Stimulated activated CD4-positive, alpha-beta T cell treated with anti-CD3 and anti-CD28 coated beads, Interleukin-2, amount 100 ng/mL, for 48 hours (primary cell): Measurements from ENCODE around the gene ZNF438.

Experiments used
- DNase-seq, 2 donors: peaks; one replicate each; pipeline ENCODE4 v3.0.0-alpha.2; 2020

The ZNF438 gene

DNA sequence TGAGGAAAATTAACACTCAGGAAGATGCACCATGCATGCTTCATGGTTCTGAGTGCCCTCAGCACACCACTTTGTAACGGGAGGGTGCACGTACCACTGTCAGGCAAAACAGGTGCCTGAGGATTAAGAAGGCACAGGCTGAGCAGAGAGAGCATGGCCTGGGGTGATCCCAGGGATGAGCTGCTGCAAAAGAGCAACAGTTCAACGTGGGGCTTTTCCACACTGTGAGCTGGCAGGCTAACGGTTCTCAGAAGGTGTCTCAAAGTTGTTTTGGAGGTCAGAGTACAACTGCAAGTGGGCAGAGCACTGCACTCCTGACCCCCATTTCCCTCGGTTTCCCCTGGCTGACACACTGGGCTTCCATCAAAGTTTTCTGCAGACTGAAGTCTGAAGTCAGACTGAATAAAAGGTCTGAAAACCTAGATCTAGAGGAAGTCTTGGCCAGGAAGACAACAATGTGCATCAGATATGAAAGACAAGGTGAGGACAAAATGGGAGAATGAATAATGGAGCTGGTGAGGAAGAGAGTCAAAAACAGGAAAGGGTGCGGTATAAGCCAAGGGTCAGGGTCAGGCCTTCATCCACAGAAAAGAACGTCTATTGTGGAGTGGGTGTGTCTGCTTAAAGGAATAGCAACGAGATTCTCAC is 20.5 kb downstream of the ZNF438 start:
- no peak for DNase-seq

DNA sequence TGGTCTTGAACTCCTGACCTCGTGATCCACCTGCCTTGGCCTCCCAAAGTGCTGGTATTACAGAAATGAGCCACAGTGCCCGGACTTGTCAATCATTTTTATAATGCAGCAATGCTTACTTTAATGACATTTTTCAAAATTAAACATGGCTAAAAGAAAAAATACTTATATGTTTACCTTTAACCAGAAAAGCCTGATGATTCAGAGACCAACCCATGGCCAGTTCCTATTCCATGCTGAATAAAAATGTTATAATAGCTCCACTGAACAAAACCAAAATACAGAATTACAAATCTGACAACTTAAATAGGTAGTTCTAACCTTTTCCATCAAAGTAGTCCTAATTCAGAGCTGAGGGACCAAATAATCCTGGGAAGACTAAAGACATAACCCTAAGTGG is 21.6 kb downstream of the ZNF438 start:
- DNase-seq = no peak

DNA sequence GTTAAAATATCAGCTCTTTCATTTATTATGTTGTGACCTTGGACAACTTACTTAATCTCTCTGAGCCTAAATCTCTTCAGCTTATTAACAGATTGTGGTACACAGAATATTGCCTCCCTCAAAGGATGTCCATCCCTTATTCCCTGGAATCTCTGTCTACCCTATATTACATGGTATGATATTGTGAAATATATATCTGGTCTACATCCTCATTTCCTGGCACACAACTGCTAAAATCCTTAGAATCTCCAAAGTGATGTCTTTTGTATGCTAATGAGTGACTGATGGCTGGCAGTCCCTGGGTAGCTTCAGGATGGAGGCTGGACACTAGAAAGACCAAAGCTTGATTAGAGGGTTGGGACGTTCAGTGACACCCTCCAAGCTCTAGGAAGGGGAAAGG is 25.8 kb downstream of the ZNF438 start:
- no peak for DNase-seq

DNA sequence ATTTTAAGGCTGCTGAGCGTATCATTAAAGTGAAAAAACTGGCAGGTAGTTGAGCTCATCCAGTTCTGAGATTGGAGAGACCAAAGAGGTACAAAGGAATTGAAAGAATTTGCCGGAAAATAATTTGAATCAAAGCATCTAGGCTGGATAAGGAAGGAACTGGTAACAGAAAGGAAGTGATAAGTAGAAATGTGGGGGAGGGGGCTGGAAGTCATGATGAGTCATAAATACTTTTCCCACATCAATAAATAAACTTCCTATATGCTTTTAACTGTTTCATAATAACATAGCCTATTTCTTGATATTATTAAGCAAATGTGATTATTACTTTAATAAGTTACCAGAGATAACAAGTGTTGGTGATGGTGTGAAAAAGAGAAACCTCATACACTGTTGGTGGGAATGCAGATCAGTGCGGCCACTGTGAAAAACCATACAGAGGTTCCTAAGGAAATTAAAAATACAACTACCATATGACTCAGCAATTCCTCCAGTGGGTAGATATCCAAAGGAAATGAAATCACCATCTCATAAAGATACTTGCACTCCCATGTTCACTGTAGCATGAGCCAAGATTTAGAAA is 27.0 kb downstream of the ZNF438 start:
- no peak for DNase-seq

DNA sequence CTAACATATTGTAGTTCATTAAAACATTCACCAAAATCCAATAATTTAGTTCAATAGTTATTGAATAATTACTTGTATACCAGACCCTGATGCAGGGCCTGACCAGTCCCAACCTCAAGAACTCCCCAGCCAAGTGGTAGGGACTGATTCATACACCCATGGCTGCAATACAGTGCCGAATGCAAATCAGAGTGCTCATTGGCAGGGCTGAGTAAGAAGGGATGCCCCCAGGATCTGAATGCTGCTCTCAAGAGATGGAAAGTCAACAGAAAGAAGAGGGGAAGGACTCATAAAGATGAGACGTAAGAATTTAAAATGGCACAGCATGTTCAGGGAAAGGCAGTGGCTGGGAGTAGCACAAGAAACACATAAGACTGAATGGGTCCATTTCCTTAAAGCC is 29.9 kb downstream of the ZNF438 start:
- DNase-seq = no peak

DNA sequence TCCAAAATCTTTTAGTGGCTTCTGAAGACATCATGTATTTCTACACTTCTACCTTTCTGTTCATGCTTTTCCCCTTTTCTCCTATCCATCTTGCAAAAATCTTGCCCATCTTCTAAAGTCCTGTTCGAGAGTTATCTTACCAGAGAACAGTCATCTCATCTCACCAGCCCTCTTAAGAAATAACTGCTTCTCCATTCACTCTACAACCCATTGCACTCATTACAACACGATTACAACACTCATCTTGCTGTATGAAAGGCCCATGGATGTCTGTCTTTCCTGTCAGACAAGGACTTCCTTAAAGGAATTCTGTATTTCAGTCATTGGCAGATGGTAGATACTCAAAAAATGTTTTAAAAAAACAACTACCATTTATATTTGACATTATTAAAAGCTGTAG is 30.8 kb downstream of the ZNF438 start:
- no peak for DNase-seq

DNA sequence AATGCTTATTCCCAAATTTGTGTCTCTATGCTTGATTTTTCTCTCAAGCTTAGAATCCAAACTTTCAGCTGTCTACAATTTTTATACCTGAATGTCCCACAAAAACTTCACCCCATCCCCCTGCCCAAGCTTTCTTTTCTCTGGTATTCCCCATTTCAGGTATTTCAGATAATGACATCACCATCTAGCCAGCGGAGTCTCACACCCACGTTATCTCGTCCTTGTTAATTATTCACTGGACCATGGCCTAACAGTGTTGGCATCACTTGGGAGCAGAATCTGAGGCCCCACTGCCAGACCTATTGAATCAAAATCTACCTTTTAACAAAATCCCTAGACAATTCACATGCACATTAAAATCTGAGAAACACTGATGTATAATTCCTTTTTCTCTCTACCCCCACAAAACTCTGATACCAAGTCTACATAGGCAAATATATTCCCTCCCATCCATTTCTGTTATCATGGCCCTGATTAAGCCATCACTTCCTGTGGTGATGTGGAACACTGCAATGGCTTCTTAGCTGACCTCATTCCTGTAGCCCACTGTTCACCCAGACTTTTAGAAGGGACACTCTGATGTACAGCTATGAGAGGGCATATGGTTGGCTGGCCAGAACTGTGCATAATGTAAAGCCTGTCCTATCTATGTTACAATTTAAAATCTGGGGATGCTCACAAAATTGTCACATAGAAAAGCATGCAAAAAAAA is 31.4 kb downstream of the ZNF438 start:
- no peak for DNase-seq

DNA sequence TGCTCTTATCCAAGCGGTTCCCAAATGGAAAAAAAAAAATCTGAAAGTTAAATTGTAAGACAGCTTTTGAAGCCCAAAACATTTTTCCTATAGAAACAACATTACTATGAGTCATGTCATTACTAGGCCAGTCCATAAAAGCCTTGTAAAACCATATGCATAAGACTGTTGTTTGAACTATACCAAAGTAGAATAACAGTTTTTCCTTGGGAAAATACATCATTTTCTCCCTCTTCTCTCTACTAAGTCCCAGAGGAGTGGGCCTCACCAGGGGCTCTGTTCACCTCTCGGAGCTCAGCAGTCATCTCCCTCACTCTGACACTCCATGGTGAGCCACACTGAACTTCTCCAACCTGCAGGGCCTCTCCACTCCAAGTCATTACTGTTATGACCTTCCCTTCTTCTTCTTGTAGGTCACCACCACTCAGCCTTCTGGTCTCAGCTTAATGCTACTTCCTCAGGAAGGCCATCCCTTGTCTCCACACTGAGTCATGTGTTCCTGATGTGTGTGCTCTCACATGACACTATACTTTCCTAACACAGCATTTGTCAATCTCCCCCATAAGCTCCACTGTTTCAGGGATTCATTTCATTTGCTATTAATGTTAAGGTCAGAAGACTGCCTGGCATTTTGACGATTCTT is 32.5 kb downstream of the ZNF438 start:
- DNase-seq = peak in 1 of 2 donors; percentile 3

DNA sequence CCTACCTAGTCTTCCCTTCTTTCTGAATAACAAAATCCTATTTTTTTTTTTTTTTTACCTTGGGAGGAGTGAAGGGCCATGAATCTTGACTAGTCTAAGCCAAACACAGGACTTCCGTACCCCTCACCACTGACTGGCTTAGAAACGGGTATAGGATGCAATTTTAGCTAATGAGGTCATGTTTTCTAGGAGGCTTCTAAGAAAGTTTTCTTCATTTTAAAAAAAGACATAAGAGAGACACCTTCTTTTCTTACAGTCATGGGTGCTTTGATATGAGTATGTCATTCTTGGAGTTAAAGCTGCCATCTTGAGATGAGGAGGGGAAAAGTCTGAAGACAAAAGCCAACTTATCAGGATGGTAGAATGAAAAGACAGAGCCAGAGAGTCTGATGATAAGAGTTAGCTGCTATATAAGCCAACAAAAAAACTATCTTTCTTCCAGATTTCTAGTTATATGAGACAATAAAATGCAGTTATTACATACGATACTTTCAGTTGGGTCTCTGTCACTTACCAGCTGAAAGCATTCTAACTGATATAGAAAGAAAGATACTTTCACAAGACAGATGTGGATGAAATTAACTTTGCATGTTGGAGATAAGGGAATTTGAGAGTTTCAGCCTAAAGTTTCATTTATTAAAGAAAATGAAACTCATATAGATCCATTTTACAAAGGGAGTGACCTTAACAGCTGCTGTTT is 34.0 kb downstream of the ZNF438 start:
- no peak for DNase-seq

DNA sequence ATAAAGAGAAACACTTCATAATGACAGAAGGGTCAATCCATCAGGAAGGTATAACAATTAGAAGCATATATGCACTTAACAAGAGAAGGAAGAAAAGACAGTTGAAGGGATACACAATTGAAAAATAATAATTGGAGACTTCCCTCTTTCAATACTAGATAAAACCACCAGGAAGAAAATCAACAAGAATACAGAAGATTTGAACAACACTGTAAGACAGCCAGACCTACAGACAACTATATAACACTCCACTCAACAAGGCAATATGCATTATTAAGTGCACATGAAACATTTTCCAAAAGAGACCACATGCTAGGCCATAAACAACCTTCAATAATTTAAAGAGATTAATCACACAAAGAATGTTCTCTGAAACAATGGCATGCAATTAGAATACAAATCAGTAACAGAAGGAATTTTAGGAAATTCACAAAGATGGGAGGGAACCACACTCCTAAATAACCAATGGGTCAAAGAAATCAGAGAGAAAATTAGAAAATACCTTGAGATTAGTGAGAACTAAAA is 35.1 kb downstream of the ZNF438 start:
- DNase-seq = no peak

DNA sequence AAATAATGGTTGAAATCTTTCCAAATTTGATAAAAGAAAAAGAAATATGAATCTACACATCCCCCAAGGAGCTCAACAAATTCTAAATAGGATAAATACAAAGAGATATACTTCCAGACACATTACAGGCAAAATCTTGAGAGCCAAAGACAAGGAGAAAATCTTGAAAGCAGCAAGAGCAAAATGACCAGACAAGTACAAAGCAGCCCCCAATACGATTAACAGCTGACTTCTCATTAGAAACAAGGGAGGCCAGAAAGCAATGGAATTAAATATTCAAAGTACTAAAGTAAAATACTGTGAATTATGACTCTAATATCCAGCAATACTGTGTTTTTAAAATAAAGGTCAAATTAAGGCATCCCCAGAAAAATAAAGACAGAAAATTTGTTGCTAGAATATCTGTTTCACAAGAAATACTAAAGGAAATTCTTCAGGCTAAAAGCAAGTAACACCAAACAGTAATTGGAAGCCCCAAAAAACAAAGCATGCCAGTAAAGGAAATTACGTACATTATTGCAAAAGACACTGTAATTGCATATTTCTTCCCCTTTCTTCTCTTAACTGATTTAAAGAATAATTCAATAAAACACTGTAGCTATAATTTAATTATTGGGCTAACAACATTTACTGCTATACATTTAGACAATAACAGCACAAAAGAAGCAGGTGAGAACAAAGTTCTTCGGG is 36.4 kb downstream of the ZNF438 start:
- DNase-seq = no peak

DNA sequence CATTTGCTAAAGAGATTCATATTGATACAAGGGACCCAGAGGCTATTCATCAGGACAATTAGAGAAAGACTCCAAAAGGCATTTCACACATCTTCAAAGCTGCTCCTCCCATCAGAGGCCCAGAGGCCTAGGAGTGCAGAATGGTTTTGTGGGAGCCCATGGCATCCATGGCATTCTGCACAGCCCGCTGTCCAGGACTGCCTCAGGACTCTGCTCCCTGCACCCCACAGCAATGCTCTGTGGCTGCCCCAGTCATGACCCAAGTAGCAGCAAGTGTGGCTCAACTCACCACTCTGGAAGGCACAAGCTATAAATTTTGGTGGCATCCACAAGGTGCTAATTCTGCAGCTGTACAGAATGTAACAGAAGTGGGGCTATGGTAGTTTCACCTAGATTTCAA is 38.5 kb downstream of the ZNF438 start:
- no peak for DNase-seq

DNA sequence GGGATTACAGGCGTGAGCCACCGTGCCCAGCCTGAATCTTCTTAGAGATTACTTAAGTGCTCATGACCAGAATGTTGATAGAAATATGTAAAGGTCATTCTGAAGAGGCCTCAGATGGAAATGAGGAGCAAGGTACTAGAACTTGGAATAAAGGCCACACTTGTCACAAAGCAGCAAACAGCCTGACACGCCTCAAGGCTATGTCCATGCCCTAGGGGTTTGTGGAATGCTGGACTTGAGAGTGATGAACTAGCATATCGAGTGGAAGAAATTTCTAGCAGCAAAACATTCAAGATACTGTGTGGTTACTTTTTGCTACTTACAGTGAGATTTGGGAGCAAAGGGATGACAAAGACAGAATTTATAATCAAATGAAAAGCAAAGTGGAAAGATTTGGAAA is 39.0 kb downstream of the ZNF438 start:
- no peak for DNase-seq

DNA sequence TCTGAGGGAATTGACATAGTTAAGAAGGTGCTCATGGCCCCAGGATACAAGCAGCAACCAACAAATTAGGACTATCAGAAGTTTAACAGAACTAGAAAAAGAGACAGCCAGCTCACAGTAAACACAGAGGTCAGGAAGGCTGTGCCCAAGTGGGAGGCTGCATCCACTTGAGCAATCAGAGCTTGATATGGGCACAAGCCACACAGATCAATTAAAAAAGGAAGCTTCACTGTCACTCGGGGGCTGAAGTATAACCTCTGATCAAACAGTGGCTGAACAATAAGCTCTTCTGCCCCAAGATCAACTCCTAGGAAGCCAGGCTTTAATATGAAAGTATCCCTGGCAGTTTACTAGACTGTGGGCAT is 40.0 kb downstream of the ZNF438 start:
- no peak for DNase-seq

DNA sequence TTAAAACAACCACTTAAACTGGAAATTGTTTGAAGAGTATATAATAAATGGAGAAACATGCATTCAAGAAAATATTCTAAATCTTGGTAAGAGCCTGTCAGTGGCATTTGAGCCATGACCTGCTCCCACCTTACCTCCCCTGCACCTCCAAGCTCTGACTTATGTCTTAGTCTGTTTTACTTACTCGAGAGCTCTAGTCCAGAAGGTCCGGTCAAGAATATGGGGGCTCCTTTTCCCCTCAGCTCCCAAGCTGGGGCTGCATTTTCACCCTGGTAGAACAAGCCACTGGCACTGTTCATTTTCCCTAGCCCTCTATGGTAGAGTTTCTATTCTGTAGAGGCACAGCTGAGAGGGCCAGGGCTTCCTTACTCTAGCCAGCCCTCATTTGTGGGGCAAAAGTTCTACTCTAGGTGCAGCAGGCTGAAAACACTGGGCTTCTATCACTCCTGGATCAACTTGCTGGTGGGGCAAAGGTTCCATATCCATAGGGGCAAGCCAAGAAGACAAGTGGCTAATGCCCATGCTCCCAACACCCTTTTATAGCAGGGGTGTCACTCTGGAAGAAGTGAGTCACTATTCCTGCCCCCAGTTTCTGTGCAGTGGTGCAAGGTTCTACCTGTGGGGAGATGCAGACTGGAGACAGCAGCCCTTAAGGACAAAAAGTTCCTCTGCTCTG is 40.6 kb downstream of the ZNF438 start:
- no peak for DNase-seq

DNA sequence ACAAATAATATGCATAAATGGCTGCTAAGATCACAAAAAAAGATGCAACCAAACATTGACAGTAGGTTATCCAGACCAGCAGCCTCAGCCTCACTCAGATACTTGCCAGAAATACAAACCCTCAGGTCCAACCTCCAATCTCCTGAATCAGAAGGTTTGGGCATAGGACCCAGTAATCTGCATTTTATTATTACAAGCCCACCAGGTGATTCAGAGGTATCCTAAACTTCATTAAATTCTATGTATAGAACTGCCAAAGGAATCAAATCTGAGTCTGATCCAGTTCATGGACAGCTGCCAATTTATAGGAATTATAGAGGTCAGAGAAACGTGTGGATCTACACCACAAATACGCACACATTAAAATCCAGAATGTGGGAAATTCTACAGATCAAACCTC is 41.3 kb downstream of the ZNF438 start:
- no peak for DNase-seq

DNA sequence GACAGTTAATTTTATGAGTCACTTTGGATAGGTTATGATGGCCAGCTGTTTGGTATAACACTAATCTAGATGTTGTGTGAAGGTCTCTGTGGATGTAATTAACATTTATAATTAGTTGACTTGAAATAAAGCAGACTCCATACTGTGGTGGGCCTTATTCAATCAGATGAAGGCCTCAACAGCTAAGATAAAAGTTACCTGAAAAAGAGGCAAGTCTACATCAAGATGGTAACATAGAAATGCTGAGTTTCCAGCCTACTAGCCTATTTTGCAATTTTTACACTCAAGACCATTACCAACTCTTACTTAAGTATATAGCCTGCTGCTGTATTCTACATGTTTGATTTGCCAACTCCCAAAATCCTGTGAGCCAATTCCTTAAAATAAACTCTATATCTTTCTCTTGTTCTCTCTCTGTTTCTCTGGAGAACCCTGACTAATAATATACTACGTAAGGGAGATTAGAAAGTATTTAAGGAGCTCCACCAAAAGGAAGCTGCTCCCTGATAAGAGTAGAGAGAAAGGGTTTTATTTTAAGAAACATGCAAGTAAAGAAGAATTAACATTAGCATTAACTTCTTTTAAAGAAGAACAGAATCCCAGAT is 42.7 kb downstream of the ZNF438 start:
- no peak for DNase-seq

DNA sequence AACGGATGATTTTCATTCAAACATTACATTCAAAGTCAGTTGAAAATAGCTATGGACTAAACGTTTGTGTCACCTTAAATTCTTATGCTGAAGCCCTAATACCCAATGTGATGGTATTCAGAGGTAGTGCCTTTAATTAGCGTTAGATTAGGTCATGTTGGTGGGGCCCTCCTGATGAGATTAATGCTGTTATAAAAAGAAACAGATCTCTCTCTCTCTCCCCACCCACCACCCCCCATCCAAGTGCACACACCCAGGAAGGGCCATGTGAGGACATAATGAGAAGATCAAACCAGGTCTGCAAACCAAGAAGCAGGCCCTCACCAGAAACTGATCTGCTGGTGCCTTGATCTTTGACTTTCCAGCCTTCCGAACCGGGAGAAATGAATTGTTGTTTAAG is 44.2 kb downstream of the ZNF438 start:
- no peak for DNase-seq

DNA sequence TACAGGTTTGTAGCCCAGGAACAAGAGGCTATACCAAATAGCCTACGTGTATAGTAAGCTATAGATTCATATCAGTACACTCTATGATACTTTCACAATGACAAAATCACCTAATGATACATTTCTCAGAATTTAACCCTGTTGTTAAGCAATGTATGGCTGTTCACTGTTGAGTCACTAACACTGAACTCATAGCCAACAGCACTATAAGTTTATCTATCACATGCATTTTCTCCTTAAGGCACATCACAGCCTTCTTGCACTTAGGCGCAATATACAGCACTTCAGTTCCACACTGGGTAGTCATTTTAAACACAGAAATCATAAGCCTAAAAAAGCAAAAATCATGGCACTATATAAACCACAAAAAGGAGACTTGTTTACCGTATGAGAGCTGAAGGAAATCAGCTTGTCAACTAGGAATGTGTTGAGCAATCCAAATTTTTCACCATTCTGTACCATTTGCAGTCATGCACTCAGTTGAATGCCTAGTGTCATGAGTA is 45.6 kb downstream of the ZNF438 start:
- DNase-seq = no peak

DNA sequence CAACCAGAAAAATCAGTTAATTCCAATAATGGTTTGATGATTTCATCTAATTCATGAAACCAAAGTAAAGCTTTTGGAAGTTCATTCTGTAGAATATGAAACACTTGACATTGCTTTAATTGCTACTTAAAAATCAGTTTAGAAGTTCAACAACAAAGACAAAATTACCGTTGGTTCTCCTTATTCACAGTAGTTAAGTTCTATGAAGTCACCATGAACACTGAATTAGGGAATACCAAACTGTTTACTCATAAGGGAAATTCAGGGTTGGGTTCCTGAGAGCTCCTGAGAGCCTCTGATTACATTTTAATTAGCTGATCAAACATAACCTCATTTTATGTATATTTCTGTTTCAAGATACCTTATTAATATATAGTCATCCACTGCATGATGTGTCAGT is 46.2 kb downstream of the ZNF438 start:
- DNase-seq = no peak

DNA sequence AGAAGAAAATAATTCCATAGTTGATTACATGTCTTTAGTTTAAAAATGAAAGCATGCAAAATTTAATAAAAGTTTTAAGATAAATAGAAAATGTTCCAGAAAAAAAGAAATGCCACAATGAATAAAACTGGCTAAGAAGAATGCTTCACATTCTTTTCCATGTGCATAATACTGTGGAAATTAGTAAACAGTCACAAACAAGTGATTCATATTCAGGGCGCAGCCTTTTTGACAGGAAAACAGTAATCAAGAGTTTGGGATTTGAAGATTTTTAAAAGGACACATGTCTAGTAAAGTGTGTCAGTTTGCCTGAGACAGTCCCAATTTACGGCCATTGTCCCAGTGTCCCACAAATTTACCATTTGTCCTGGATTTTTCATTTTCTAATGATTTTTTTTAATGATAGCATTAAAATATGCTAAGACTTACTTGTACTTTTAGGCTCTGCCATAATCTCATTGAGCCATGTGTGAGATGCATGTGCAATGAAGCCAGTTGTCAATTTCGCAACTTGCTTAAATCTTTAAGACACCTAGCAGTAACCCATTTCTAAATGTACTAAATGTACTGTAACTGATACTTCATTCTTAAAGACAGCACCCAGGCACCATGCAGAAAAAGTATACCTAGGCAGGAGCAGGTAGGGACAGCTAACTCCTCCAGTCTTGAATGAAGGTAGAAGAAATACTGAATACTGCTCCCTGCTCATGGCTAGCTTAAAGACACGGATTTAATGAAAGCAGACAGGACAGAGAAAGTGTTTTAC is 46.9 kb downstream of the ZNF438 start:
- no peak for DNase-seq
